ENCODE results near the gene ASB13.
A peak's percentile ranks its signal among the peaks of the same experiment; 100 is the strongest.

ASB13 gene

DNA sequence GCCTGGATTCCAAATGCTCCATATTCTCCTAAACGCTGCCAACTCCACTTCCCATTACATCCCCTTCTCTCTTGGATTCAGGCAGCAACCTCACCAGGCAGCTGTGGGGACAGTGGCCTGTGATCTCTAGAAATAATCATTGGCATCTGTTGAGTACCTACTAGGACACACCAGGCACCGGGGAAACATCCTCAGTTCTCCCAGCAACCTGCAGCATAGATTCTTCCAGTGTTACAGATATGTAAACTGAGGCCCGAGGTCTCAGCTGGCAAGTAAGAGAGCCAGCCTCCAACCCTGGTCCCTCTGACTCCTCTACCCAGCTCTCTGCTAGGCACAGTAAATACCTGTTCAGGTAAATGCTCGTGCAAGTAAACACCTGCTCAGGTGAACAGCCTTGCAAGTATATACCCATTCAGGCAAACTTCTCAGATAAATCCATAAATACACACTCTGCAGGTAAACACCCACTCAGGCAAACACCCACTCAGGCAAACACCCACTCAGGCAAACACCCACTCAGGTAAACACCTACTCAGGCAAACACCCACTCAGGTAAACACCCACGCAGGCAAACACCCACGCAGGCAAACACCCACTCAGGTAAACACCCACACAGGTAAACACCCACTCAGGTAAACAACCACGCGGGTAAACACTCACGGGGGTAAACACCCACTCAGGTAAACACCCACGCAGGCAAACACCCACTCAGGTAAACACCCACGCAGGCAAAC lies 18.7 kb downstream of the ASB13 start:
- no peak for DNase-seq

DNA sequence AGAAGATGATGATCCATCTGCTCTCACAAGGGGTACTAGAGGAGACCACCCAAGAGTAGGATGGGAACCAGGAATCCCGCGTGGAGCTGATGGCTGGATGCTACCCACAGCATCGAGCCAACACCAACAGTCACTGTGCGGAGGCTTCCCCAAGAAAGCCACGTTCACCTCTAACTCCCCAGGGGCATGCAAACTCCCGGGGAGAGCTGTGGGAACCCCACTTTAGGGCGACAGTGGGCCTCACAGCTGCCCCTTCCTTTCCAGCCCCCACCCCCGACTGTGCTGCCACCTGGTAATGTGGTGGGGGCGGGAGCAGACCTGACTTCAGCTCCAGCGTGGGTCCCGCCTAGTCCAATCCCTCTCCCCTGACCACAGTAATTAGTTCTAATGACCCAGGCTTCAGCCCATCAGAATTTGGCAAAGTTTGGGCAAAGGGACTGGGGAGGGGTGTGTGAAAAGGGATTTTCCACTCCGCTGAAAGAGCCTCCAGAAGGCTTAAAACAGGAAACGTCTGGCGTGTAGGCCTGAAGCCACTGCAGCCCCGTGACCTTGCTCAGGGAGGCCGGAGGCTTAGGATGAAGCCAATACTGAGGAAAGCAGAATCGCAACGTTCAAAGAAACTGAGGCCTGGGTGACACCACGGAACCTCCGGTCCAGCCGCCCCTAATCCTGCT lies 20.3 kb downstream of the ASB13 start:
- no peak for DNase-seq

DNA sequence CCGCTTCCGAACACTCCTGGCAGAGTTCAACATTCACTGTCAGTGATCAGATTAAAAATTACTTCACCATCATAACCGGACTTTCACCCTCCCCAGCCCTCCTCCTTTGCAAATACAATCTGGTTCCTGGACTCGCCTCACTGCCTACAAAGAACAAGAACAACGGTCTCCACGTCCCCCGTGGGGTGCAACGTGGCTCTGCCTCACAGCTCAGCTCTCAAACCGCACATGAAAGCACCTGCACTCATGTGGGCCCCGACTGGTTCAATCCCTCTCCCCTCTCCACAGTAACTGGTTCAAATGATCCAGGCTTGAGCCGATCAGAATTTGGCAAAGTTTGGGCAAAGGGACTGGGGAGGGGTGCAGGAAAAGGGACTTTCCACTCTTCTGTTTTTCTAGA lies 21.0 kb downstream of the ASB13 start:
- no peak for DNase-seq

DNA sequence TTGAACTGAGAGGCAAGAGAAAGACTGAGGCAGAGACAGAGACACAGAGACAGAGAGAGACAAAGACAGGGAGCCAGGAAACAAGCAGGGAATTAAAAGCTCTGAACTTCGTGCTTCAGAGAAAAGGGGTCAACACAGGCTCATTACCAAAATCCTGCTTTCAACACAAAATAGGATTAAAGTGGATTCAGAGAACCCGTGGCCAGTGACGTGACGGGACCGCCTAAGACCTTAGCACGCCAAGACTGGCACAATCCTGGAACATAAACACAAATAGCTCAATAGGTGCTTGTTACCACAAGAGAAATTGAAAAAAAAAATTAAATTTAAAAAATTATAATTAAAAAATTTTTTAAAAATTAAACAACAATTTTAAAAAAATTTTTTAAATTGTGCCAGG lies 21.5 kb downstream of the ASB13 start:
- no peak for DNase-seq

DNA sequence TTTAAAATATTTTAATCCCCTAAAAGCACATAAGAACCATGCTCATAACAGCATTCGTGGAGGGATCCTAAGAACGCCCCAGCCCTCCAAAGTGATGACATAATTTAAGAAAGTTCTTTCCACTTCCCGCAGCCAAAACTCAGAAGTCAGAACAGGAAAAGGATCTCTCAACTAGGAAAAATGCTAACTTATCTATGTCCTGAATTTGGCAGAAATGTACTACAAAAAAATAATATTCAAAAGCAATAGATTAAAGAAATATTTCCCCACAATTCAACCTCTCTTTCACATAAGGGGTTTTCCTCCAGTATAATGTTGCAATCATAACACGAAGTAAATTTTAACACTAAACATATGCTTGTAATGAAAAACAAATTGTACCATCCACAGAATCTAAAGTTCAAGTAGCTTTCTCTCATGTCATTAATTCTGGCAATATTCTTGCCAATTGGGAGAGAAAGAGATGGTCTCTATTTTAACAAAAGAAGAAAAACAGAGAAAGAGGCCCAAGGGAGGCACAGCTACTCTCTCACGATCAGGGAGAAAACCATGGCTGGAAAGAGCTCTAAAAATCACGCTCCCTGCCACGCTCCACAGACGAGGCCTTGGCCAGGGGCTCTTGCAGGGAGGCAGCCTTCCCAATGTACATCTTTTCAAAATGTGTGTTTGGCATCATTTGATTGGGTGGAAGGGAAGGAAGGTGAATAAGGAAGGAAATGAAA lies 22.9 kb downstream of the ASB13 start:
- no peak for DNase-seq

DNA sequence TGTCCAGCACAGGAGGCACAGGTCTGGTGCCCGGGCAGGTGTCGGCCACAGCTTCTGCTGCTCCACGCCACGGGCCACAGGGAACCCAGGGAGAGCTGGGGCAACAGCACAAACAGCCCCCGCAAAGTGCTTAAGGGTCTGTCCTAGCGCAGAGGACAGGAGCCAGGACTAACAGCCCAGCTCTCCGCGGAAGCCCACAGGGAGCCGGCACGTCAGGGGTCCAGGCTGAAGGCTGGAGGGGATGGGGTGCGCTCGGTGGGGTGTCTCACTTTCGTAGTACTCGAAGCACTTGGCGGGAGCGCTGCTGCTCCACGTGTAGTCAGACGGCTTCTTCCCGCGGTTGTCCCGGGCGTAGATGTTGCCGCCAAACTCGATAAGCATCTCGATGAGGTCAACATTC lies 24.9 kb downstream of the ASB13 start:
- DNase-seq = no peak

DNA sequence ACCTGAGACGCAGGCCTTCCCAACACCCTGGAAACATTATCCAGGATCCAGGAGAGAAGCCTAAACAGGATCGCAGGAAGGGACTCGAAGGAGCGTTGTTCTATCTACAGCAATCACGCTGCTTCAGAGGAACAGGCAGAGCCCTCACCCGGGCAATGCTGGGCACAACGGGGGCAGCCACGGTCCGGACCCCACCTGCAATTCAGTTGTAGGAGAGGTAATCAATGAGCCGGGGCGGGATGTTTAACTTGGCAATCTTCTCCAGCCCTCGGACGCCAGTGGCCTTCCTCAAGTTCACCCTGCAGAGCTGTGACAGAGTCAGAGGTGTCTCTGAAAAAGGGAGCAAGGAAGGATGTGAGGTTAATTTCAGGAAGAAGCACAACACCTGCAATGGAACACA lies 25.9 kb downstream of the ASB13 start:
- no peak for DNase-seq

DNA sequence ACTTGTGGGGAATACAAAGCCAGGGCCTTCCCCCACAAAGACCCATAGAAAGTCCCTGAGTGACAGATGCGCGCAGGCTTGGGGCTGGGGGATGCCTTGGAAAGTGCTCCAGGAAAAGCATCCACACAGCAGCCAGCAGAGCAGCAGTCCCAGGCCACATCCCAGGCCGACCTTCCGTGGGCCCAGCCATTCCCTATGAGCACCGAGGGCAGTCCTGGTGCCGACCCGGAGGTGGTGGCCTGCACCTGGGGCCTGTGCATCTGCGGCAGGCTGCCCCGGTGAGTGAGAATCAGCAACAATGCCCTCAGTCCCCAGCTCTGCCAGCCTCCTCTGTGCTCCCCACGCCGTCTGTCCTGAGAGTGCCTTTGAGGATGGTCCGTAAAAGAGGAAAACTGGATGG lies 26.4 kb downstream of the ASB13 start:
- DNase-seq = no peak

DNA sequence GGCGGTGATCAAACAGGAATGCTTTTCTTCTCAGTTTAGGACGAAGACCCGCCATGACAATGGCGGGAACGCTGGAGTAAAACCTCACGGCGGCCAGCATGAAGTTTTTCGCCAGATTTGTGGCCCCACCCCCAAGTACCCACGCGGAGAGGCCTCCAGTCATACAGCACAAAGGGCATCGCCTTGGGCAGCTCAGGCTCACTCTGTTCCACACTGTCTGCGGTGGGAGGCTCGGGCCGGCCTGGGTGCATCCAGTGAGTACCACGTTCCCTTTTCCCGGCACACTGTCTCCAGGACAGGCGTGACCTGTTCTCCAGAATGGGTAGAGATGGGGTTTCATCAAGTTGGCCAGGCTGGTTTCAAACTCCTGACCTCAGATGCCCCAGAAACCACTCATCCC lies 27.3 kb downstream of the ASB13 start:
- no peak for DNase-seq

DNA sequence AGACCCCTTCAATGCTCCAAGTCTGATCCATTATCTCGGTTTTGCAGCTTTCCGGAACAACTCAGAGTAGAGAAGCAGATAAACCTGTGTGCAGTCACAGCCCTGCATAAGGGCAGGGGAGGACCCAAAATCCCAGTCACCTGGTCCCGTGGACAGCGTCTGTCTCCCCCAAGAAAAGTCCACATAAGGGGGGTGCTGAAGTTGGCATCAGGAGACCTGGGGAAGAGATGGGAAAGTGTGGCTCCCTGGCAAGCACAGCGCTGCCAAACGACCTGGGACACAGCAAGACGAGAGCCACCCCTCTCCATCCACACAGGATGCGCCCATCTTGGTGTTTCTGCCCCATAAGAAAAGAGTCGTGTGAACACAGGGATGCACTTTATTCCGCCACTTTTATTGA lies 27.9 kb downstream of the ASB13 start:
- no peak for DNase-seq

DNA sequence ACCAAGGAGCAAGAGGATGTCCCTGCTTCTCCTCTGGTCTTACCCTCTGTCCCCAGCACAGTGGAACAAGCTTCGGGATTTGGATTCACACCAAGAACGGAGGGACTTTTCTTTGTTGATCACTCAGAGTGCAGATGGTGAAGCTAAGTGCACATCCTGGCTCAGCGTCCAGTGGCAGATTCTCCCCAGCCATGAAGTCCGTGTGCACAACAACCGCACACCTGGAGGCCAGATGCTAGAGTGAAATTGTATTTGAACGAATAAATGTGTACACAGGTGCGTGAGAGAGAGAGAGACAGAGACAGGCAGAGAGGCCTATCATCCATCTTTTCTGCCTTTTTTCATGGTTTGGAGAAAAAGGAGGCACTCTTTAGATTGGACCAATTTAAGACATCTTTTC lies 31.5 kb downstream of the ASB13 start:
- no peak for DNase-seq

DNA sequence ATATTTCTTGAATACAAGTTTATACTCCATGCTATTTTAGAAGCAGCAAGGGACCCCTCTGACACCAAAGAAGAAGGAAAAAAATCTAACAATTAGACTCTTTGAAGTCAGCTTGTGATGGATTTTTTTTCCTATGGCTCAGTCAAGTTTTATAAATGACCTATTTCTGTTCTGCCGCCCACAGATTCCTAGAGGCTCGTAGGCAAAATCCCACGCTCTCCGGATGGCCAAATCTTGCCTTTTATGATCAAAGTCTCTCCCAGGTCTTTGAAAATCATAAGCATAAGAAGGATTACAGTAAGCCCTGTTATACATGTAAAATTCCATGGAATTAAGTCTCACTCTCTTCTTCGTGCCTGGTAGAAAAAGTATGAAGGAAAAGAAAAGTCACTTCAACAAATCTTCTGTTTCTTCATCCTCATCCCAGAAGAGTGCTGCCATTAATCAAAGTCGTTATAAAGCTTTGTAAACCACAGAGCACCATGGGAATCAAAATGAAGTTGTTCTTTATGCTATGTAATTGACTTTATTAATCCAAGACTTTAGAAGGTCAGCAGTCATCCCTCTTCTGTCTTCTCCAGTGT lies 33.1 kb downstream of the ASB13 start:
- no peak for DNase-seq

DNA sequence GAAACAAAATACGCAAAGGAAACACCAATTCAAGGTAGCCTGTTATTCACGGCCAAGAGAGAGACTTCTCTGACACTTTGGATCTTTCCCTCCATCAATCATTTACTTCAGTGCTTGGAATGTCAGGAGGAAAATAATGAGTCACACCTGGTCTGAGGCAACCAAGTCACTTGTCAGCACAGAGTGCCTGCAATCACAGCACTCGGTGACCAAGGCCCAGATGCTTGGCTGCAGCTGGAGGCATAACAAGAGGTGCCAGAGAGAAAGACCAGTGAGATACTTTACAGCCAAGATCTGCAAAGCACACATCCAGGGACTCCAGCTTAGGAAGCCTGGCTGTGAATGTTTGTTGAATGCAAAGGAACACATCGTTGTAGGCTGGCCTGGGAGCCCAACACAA lies 33.9 kb downstream of the ASB13 start:
- no peak for DNase-seq

DNA sequence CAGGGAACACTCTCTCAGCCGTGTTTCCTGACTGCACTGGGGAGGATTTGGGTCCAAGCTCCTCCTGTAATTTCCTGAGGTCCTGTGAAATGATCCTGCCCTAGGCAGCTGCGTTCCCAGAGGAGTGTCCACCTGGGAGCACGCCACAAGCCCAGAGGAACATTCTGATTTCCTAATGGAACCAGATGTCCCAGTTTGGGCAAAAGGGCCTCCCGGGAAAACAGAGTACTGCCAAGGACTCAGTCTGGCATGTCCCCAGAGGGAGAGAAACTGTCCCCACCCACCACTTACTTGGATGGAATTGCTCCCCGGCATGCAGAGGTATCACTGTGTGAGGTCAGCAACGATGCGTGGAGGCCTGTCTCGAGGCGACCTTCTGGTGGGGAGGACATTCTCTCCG lies 34.5 kb downstream of the ASB13 start:
- DNase-seq = no peak

DNA sequence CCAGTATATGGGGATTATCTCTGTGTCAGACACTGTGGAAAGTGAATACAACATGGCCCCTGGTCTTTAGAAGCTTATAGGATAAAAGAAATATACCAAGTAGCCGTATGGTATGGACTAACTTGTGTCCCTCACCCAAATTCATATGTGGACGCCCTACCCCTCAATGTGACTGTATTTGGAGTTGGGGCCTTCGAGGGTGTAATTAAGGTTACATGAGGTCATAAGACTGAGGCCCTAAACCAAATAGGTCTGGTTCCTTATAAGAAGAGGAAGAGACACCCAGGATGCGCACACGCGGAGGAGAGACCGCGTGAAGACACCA lies 36.3 kb downstream of the ASB13 start:
- no peak for DNase-seq

DNA sequence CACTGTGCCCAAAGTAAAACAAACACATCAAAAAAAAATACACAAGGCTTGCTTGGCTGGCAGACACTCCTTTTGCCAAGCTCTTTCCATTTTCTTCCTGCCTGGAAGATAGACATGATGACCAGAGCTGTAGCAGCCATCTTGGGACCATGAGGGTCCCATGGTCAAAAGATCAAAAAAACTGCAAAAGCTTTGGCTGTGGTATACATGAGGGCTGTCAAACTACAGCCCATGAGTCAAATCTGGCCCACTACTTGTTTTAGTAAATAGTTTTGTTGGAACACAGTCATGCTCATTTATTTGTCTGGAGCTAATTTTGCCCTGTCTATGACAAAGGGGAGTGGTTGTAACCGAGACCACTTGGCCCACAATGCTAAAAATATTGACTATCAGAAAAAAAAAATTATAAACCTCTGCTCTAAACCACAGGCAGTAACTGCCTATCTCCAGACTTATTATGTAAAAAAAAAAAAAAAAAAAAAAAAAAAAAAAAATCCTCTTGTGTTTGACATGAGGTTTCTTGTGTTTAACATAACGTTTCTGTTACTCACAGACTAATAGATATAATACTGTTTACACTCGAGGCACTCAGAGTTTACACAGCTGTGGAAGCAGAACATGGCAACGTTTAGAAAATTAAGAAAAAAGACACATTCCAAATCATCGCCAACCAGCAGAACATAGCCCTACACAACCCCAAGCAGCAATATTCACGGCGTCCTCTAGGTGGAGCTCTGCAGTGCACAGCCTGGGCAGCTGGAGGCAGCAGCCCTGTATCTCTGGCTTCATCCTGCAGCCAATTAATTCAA lies 36.9 kb downstream of the ASB13 start:
- peak in 1 of 2 experiments; percentile 67 for DNase-seq

DNA sequence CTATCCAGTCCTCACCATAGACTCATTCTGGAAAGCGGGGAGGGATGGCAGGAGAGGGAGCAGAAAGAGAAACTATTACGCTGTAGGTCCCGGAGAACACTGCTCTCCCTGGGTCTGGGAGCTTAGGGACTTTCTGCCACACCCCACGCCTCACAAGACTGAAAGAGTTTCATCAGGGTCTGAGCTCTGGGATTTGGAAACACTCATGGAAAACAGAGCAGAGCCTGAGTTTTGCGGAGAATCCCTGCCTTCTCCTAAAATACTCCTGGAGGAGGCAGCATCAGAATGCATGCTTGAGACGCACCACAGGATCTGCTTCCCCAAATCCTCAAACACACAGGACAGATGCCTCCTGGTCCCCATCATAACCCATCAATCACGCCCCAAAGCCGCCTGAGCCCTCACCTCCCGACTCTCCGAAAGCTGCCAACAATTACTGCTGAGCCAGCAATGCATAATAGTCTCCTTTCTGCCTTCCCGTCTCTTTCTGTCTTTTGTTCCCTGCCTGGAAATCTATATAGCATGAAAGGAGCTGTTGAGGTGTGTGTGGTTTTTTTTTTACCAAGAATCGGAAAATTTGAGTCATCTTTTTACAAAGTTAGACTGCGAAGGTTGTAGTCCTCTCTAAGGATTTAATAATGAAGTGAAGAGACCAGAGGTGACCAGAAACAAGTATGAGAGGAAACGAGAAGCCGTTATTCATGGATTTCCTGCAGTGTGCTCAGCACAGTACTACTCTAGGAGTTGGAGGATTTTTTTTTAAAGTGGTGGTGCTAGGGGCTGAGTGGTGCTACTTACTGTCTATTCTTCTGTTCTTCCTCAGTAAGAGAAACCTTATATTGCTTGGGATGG lies 37.7 kb downstream of the ASB13 start:
- DNase-seq = no peak

DNA sequence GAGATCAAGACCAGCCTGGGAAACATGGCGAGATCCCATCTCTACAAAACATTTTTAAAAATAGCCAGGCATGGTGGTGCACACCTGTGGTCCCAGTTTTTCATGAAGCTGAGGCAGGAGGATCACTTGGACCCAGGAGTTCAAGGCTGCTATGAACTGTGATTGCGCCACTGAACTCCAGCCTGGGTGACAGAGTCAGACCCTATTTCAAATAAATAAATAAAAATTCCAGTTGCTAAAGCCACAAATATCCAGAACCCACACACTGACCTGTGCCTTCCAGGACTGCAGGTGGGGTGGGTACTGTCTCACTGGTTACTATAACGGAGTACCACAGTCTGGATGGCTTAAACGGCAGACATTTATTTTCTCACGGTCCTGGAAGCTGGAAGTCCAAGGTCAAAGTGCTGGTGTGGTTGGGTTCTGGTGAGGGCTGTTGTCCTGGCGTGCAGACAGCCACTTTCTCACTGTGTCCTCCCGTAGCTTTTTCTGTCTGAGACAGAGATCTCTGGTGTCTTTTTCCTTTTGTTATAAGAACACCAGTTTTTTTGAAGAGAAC lies 38.8 kb downstream of the ASB13 start:
- no peak for DNase-seq

DNA sequence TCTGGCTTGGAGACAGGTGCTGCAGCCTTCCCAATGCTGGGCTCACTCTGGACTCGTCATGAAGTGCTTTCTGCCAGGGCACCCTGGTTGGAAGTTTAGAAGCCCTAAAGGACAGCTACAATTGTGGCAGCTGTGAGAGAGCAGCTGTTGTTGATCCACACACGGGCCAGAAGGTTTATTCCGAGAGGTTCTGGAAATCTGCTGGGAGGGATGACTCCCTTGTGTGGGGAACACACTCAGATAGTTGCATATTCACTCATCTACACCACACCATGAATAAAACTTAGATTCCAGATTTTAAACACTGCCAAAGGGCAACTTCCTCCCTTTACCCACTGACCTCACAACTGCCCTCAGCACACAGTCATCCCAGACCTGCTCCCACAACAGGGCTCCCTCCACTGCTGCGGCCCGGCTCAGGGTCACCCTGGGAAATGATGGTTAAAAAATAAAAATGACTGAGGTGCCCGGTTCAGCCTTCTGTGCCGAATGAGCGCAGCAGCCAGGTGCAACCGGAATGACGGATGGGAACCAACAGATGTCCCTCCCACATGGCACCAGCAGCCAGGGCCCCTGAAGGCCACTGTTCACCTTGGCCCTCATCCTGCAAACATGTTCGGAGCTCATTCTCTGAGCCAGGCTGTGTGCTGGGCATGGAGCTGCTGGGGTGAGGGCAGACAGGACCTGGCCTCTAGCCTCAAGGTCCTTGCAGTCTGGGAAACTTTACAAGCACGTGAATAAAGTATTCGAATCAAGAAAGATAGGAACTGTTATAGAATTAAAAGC lies 40.2 kb downstream of the ASB13 start:
- no peak for DNase-seq

DNA sequence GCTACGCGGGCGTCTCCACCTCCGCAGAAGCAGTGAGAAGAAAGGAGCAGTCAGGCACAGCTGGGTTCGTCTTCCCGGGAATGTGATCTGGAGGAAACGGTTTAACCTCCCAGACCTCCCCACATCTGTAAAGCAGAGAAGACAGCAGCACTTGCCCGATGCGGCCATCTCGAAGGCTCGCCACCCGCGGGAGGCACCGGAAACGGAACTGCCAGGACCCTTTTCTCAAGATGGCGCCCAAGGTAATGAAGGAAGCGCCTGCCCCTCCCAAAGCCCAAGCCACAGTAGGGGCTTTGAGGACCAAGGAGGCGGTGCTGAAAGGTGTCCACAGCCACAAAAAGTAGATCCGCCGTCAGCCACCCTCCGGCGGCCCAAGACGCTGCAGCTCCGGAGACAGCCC lies 41.7 kb downstream of the ASB13 start:
- no peak for DNase-seq
